ENCODE data around the gene NLRC4. TPM values are rescaled to one million over a fixed set of nuclear protein-coding genes. Genes with fewer than 3 reads are reported as not detected.
A peak's percentile ranks its signal among the peaks of the same experiment; 100 is the strongest.
"Not testable (repeated sequence)": the region's sequence is repeated elsewhere in the genome, so short reads cannot be mapped to it uniquely, and the experiment has no call there.

NLRC4 gene
- total RNA-seq, 2 donors from 2014 or later = not detected

DNA sequence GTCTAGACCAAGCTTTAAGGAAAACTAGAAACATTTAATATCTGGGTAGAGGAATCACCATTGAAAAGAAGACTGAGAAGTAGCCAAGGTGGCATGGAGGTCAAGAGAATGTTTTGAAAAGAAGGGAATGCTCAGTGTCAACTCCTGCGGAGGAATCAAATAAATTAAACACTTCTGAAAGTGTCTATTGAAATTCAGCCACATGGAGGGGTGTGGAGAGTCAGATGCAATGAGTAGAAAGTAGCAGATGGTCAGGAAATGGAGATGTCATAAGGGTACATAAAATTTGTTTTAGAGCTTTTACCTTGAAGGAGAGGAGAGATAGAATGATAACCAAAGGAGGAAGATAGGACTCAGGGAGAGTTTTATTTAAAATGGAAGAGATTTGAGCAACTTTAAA is 35.1 kb downstream of the NLRC4 start:
- H3K4me1 Mint-ChIP-seq (ENCODE audit: low read depth in 2 of 2) = peaks cover 7 to 11% of the 10 kb centered on the region in 2 donors
- no peak overlapping the region for H3K4me3 Mint-ChIP-seq
- H3K27me3 Mint-ChIP-seq = no peaks in the 10 kb centered on the region
- no peaks in the 10 kb centered on the region for H3K9me3 Mint-ChIP-seq
- H3K36me3 Mint-ChIP-seq = no peaks in the 10 kb centered on the region
- no peak overlapping the region for H3K27ac Mint-ChIP-seq
- DNase-seq (ENCODE audit: low spot score) (no peak), ATAC-seq (no peak)

DNA sequence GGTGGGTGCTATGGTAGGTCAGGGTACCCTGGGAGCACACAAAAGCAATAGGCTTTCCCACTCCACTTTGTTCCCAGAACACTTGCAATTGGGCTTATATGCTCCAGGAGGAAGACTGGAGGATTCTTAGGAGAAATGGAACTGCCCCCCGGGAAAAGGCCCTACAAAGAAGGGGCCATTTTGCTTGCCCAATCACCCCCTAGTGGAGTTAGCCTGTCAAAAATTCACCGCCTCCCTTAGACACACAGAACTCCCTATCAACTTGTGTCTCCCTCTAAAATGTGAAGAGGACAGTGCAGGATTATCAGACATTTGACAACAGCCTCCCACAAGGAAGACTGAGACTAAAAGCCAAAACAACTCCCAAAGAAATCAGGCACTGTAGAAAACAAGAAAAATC is 36.5 kb downstream of the NLRC4 start:
- Mint-ChIP-seq H3K9me3 (no peaks in the 10 kb centered on the region), H3K27ac (no peak overlapping the region), H3K4me1 (ENCODE audit: low read depth in 2 of 2) (peaks cover 7 to 11% of the 10 kb centered on the region in 2 donors), H3K4me3 (no peak overlapping the region), H3K27me3 (no peaks in the 10 kb centered on the region), H3K36me3 (peaks cover 2% of the 10 kb centered on the region)
- ATAC-seq = no peak
- DNase-seq (ENCODE audit: low spot score) = no peak

DNA sequence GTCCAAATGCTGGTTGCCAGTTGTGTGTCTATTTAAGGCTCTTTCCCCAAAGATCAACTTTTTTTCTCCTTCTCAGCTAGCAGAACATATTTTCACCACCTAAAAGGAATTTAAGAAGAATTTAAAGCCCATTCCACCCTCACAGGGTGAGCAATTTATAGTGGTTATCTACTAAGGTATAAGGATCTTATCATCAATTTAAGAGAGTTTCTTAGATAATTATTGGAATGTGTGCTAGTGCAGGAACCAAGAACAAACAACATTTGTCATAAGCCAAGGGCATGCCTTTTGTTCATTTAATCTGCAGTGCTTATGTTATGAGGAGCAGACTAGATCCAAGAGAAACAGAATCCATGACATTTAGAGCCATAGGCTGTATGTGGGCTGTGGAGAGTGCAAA is 37.2 kb downstream of the NLRC4 start:
- Mint-ChIP-seq H3K27ac (no peak overlapping the region), H3K27me3 (no peaks in the 10 kb centered on the region), H3K9me3 (no peaks in the 10 kb centered on the region), H3K36me3 (peaks cover 9% of the 10 kb centered on the region), H3K4me3 (no peak overlapping the region), H3K4me1 (ENCODE audit: low read depth in 2 of 2) (peaks cover 7 to 11% of the 10 kb centered on the region in 2 donors)
- ATAC-seq (no peak), DNase-seq (ENCODE audit: low spot score) (no peak)

DNA sequence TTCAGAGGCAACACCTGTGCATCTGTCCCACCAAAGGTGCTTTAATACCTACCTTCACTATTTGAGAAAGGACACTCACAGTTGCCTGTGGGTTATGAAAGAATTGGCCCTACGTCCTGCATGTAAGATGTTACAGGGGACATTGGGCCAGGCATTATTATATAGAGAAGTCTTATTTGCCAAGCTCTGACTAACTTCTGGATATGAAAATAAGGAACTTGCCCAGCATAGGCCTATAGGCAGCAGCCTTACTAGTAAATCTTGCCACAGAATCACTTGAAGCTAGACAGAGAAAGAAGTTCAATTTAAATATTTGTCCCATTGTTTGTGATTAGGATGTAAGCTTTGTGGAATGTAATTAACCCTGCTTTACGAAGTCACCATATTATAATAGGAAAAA is 41.7 kb downstream of the NLRC4 start:
- DNase-seq (ENCODE audit: low spot score) = no peak
- no peaks in the 10 kb centered on the region for H3K27me3 Mint-ChIP-seq
- H3K36me3 Mint-ChIP-seq = peaks cover 13% of the 10 kb centered on the region
- H3K4me1 Mint-ChIP-seq (ENCODE audit: low read depth in 2 of 2) = no peaks in the 10 kb centered on the region
- H3K27ac Mint-ChIP-seq = no peak overlapping the region
- H3K4me3 Mint-ChIP-seq = no peak overlapping the region
- no peak for ATAC-seq
- no peaks in the 10 kb centered on the region for H3K9me3 Mint-ChIP-seq

DNA sequence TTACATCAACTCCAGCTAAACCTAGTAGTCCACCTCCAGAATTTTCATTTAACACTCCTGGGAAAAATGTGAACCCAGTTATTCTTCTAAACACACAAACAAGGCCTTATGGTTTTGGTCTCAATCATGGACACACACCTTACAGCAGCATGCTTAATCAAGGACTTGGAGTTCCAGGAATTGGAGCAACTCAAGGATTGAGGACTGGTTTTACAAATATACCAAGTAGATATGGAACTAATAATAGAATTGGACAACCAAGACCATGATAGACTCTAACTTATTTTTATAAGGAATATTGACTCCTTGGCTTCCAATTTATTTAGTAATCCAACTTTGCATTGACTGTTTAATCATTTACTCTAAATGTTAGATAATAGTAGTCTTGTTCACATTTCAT is 44.2 kb downstream of the NLRC4 start:
- no peak overlapping the region for H3K4me3 Mint-ChIP-seq
- no peaks in the 10 kb centered on the region for H3K27me3 Mint-ChIP-seq
- H3K27ac Mint-ChIP-seq = no peak overlapping the region
- H3K36me3 Mint-ChIP-seq = peaks cover 13% of the 10 kb centered on the region
- no peaks in the 10 kb centered on the region for H3K4me1 Mint-ChIP-seq (ENCODE audit: low read depth in 2 of 2)
- ATAC-seq (no peak), DNase-seq (ENCODE audit: low spot score) (no peak)
- H3K9me3 Mint-ChIP-seq = no peaks in the 10 kb centered on the region

DNA sequence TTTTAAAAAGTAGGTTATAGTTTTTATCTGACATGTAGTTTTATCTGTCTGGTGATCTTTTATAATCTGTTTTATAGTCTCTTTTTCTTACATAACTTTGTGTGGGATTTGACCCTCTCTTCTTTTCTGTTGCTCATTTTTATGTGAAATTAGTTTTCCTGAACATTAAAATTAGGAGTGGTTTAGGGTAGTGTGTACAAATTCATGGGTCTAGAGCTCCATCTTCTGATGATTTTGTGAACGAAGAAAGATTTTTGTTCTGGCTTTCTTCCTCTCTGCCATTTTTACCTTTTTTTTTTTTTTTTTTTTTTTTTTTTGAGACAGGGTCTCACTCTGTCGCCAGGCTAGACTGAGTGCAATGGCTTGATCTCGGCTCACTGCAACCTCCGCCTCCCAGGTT is 52.4 kb downstream of the NLRC4 start:
- Mint-ChIP-seq H3K9me3 (no peaks in the 10 kb centered on the region), H3K27me3 (no peaks in the 10 kb centered on the region), H3K36me3 (no peaks in the 10 kb centered on the region), H3K4me3 (no peak overlapping the region), H3K27ac (no peak overlapping the region), H3K4me1 (ENCODE audit: low read depth in 2 of 2) (no peaks in the 10 kb centered on the region)
- ATAC-seq (no peak), DNase-seq (ENCODE audit: low spot score) (no peak)

DNA sequence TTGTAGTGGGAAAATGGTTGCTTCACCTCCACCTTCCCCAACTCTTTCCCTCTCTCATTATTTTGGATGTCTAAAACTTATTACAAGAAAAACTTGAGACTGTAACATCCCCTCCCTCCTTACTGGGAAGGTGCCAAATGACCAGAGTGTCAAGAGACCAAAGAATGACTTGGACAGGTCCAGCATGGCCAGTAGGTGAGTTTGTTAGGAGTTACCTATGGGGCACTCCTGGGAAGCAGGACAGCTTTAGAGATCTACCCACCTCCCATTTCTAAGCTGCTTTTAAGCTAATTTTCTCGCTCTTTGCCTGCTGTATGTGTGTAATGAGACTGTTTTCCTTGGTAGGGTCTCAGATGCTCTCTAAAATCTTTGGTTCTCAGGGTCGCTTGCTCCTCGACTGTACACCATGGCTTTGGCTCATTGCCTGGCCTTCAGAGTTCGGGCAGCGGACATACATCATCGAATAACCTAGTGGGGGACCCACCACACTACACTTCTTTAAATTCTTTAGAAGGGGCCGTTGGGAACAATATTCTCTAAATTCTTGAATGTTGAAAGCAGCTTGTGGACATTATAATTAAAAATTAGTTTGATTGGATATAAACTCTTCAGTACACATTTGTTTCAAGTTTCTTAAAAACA is 53.8 kb downstream of the NLRC4 start:
- Mint-ChIP-seq H3K4me1 (ENCODE audit: low read depth in 2 of 2) (no peaks in the 10 kb centered on the region), H3K4me3 (no peak overlapping the region), H3K9me3 (no peaks in the 10 kb centered on the region), H3K36me3 (no peaks in the 10 kb centered on the region), H3K27ac (no peak overlapping the region), H3K27me3 (no peaks in the 10 kb centered on the region)
- no peak for DNase-seq (ENCODE audit: low spot score)
- no peak for ATAC-seq

DNA sequence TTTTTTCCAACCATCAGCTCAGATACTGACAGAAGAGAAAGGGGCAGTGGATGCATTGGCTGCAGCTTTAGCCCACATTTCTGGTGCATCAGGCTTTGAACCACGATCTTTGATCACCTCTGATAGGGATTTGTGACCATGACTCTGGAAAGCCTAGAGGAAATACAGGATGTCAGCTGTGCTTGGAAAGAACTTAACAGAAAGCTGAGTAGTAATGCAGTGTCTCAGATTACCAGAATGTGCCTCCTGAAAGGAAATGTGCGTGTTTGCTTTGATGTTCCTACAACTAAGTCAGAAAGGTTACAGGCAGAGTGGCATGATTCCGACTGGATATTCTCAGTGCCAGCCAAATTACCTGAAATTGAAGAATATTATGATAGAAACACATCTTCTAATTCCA is 61.3 kb downstream of the NLRC4 start:
- ATAC-seq; H3K4me3 Mint-ChIP-seq; H3K27me3 Mint-ChIP-seq; H3K27ac Mint-ChIP-seq; H3K9me3 Mint-ChIP-seq; H3K4me1 Mint-ChIP-seq (ENCODE audit: low read depth in 2 of 2); DNase-seq (ENCODE audit: low spot score); H3K36me3 Mint-ChIP-seq: not testable (repeated sequence)

DNA sequence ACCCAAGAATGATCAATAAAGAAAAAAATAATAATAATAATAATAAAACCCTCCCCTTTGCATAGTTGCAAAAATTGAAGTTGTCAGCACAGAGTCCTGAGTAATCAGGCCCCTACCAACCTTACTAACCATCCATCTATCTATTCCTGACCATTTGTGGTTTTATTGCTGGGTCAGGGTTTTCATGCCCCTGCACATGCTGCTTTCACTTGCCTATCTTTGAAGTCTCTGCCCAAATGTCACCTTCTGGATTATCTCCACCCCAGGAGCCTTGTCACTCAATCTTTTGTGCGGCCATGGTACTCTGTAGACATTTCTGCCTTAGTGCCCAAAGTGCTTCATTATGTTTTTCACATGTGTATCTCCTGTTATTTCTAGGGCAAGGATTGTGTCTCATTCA is 63.9 kb downstream of the NLRC4 start:
- peaks cover 0 to 2% of the 10 kb centered on the region in 2 donors for H3K4me1 Mint-ChIP-seq (ENCODE audit: low read depth in 2 of 2)
- ATAC-seq = no peak
- no peak overlapping the region for H3K27ac Mint-ChIP-seq
- H3K4me3 Mint-ChIP-seq = no peak overlapping the region
- no peak for DNase-seq (ENCODE audit: low spot score)
- no peaks in the 10 kb centered on the region for H3K9me3 Mint-ChIP-seq
- H3K36me3 Mint-ChIP-seq = peaks cover 11% of the 10 kb centered on the region
- no peaks in the 10 kb centered on the region for H3K27me3 Mint-ChIP-seq

DNA sequence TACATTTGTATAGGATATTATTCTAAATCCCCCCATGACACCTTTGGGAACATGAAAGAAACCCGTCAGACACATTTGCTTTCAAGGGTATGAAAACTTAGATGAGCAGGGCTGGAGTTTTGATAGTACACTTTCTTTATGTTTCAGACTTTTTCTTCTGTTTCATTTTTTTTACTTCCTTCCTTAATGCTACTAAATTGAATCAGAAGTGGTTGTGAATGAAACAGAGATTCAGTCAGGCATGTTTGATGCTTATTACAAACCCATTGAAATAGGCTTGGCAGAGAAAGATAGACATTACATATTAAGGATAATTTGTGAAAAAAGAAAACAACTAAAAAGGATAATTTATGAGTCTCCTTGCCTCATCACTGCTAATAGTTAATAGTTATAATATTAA is 72.3 kb downstream of the NLRC4 start:
- peaks cover 5 to 6% of the 10 kb centered on the region in 2 donors for H3K4me1 Mint-ChIP-seq (ENCODE audit: low read depth in 2 of 2)
- peak overlapping the region in 1 of 2 donors; percentile 34 for H3K27ac Mint-ChIP-seq
- H3K36me3 Mint-ChIP-seq = peaks cover 7% of the 10 kb centered on the region
- DNase-seq (ENCODE audit: low spot score) (no peak), ATAC-seq (no peak)
- no peak overlapping the region for H3K4me3 Mint-ChIP-seq
- no peaks in the 10 kb centered on the region for H3K9me3 Mint-ChIP-seq
- no peaks in the 10 kb centered on the region for H3K27me3 Mint-ChIP-seq

DNA sequence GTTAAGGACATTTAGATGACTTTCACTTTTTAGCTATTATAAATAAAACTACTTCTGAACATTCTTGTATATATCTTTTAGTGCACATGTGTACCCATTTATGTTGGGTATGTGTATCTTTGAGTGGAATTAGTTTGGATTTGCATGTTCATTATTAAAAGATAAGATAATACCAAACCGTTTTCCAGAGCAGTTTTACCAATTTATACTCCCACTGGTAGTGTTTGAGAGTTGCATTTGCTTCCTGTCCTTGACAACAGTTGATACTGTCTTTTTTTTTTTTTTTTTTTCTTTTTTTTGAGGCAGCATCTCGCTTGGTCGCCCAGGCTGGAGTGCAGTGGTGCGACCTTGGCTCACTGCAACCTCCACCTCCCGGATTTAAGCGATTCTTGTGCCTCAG is 75.7 kb downstream of the NLRC4 start:
- no peaks in the 10 kb centered on the region for H3K27me3 Mint-ChIP-seq
- no peak overlapping the region for H3K4me3 Mint-ChIP-seq
- H3K27ac Mint-ChIP-seq = no peak overlapping the region
- H3K9me3 Mint-ChIP-seq = no peaks in the 10 kb centered on the region
- ATAC-seq (no peak), DNase-seq (ENCODE audit: low spot score) (no peak)
- peaks cover 7% of the 10 kb centered on the region for H3K36me3 Mint-ChIP-seq
- H3K4me1 Mint-ChIP-seq (ENCODE audit: low read depth in 2 of 2) = peaks cover 5 to 6% of the 10 kb centered on the region in 2 donors

DNA sequence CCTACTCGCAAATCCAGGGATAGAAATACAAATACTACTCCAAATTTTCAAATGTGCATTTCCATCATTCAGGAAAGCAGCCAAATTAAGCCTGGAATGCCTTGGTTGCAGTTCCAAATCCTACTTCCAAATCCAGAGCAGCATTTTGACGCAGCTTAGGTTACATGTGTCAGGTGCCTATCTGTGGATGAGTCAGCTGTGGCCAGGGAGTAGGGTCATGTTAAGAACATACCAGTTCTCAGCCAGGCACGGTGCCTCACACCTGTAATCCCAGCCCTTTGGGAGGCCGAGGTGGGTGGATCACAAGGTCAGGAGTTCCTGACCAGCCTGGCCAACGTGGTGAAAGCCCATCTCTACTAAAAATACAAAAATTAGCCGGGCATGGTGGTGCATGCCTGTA is 82.0 kb downstream of the NLRC4 start:
- Mint-ChIP-seq H3K4me3 (no peak overlapping the region), H3K27ac (no peak overlapping the region), H3K36me3 (peaks cover 1% of the 10 kb centered on the region), H3K27me3 (no peaks in the 10 kb centered on the region), H3K4me1 (ENCODE audit: low read depth in 2 of 2) (no peaks in the 10 kb centered on the region), H3K9me3 (no peaks in the 10 kb centered on the region)
- ATAC-seq (no peak), DNase-seq (ENCODE audit: low spot score) (no peak)

Other genes starting within 250 kb of the NLRC4 start
- 10 to 100 TPM; 40.4 to 58.8 TPM for gene DPY30, start 225.1 kb downstream of the NLRC4 start, total RNA-seq
- gene SPAST, start 201.3 kb downstream of the NLRC4 start, total RNA-seq = 10 to 100 TPM; 16.6 to 18.2 TPM
- 10 to 100 TPM; 19.4 to 28.9 TPM for gene SLC30A6, start 99.0 kb downstream of the NLRC4 start, total RNA-seq
- 10 to 100 TPM; 21.0 to 36.8 TPM for gene YIPF4, start 13.0 kb upstream of the NLRC4 start, total RNA-seq
- gene BIRC6, start 92.1 kb upstream of the NLRC4 start, total RNA-seq = 100 to 1,000 TPM; 142 to 191 TPM